HepG2 (cell line): ENCODE measurements around the gene MUC13. TPM values are rescaled to one million over a fixed set of nuclear protein-coding genes. Genes with fewer than 3 reads are reported as not detected.
A peak's percentile ranks its signal among the peaks of the same experiment; 100 is the strongest.

Experiments used
- ARID2 ChIP-seq: sonication (generic); formaldehyde crosslinking; IDR thresholded peaks from 2 replicates; pipeline ENCODE4 v1.8.1; 2022; ENCODE audit warnings: mild to moderate bottlenecking, missing genetic modification reagents, borderline replicate concordance
- CHD2 ChIP-seq: IDR thresholded peaks from 2 replicates; pipeline ENCODE4 v1.6.1; 2011; ENCODE audit warnings: low read depth, low read length, improper control_type of control experiment
- ETV5 ChIP-seq: IDR thresholded peaks from 2 replicates; pipeline ENCODE4 v1.6.1; 2018; ENCODE audit warnings: missing biosample characterization, missing genetic modification reagents, inconsistent platforms, borderline replicate concordance
- FOXJ3 ChIP-seq: sonication (generic); formaldehyde crosslinking; IDR thresholded peaks from 2 replicates; pipeline ENCODE4 v1.4.0; 2020; ENCODE audit warnings: missing genetic modification reagents, mild to moderate bottlenecking, borderline replicate concordance
- KDM5B ChIP-seq: sonication (generic); formaldehyde crosslinking; IDR thresholded peaks from 2 replicates; pipeline ENCODE4 v1.4.0; 2020; ENCODE audit warnings: missing genetic modification reagents, mild to moderate bottlenecking, borderline replicate concordance
- PRDM15 ChIP-seq: sonication (generic); formaldehyde crosslinking; IDR thresholded peaks from 2 replicates; pipeline ENCODE4 v1.4.0; 2020; ENCODE audit warnings: missing genetic modification reagents
- SMC3 ChIP-seq: IDR thresholded peaks from 2 replicates; pipeline ENCODE4 v1.6.1; 2011; ENCODE audit warnings: low read length, improper control_type of control experiment
- SRSF1 ChIP-seq: fragments of 200-400 bp; formaldehyde crosslinking; optimal IDR thresholded peaks from 2 replicates; pipeline ENCODE3; 2017; ENCODE audit warnings: mild to moderate bottlenecking, low read depth, low read length, moderate library complexity
- TRAFD1 ChIP-seq: sonication (generic); formaldehyde crosslinking; IDR thresholded peaks from 2 replicates; pipeline ENCODE4 v1.5.1; 2020; ENCODE audit warnings: missing genetic modification reagents, mild to moderate bottlenecking, borderline replicate concordance
- ZBTB3 ChIP-seq: sonication (generic); formaldehyde crosslinking; IDR thresholded peaks from 2 replicates; pipeline ENCODE4 v1.4.0; 2020; ENCODE audit warnings: low read depth, mild to moderate bottlenecking, moderate library complexity, missing genetic modification reagents, borderline replicate concordance
- ZNF234 ChIP-seq: sonication (generic); formaldehyde crosslinking; conservative IDR thresholded peaks from 2 replicates; pipeline ENCODE4 v1.5.1; 2020; ENCODE audit warnings: mild to moderate bottlenecking, missing genetic modification reagents
- ZNF256 ChIP-seq: sonication (generic); formaldehyde crosslinking; conservative IDR thresholded peaks from 2 replicates; pipeline ENCODE4 v1.4.0; 2020; ENCODE audit warnings: missing genetic modification reagents
- ZNF510 ChIP-seq: sonication (generic); formaldehyde crosslinking; IDR thresholded peaks from 2 replicates; pipeline ENCODE4 v1.4.0; 2020; ENCODE audit warnings: low read depth, mild to moderate bottlenecking, missing genetic modification reagents
- ZNF556 ChIP-seq: sonication (generic); formaldehyde crosslinking; IDR thresholded peaks from 2 replicates; pipeline ENCODE4 v1.4.0; 2020; ENCODE audit warnings: mild to moderate bottlenecking, missing genetic modification reagents, borderline replicate concordance
- ZNF615 ChIP-seq: sonication (generic); formaldehyde crosslinking; IDR thresholded peaks from 2 replicates; pipeline ENCODE4 v1.5.0; 2020; ENCODE audit warnings: mild to moderate bottlenecking, missing genetic modification reagents, borderline replicate concordance
- polyA plus RNA-seq, 8 experiments: library from polyadenylated mRNA; depleted of rRNA in 3 of 8; stranded (reverse) in 7 of 8; unstranded in 1 of 8; fragments of >200 nt; fragmentation: Illumina TruSeq in 4 of 8; extraction: Trizol in 4 of 8; gene quantifications; 2 replicates each; pipeline versions ENCODE4 v1.2.1 to v1.2.3, GENCODE V29; 2011 to 2016; ENCODE audit warnings: low read depth in 4 of 8, missing spikeins in 1 of 8, mixed read lengths in 1 of 8; ENCODE audit not compliant: insufficient read depth in 1 of 8
- total RNA-seq, 5 experiments: library from RNA; depleted of rRNA; stranded (reverse); fragments of >200 nt; fragmentation: Illumina TruSeq; extraction: Trizol; gene quantifications; 2 replicates each; pipeline ENCODE4 v1.2.3, GENCODE V29; 2016; ENCODE audit warnings: low read depth in 1 of 5
- TF ChIP-seq, protein P1 (sequence below): sonication (generic); formaldehyde crosslinking; IDR thresholded peaks from 2 replicates; pipeline ENCODE4 v1.4.0; 2020; ENCODE audit warnings: missing genetic modification reagents, borderline replicate concordance

MUC13 gene
- total and polyA plus RNA-seq, 2 of the 13 experiments (the other 11 are each of a cell fraction or from before 2014, with no cell fraction given) = 0.04 to 1.2 TPM

- TF ChIP-seq ZNF256 (CRISPR knock-in tag) (no peak), SMC3 (no peak), TRAFD1 (CRISPR knock-in tag) (no peak), ZBTB3 (CRISPR knock-in tag) (no peak), ZNF615 (CRISPR knock-in tag) (no peak), CHD2 (no peak; the same call in 1 of the 2 replicates), FOXJ3 (CRISPR knock-in tag) (no peak), KDM5B (CRISPR knock-in tag) (no peak; the same call in 1 of the 2 replicates), ETV5 (peak; percentile 67; the same call in 1 of the 2 replicates), ARID2 (CRISPR knock-in tag) (no peak), PRDM15 (CRISPR knock-in tag) (no peak), ZNF556 (CRISPR knock-in tag) (no peak), ZNF234 (CRISPR knock-in tag) (no peak), SRSF1 (no peak), ZNF510 (CRISPR knock-in tag) (no peak)
- TF ChIP-seq, protein P1, sequence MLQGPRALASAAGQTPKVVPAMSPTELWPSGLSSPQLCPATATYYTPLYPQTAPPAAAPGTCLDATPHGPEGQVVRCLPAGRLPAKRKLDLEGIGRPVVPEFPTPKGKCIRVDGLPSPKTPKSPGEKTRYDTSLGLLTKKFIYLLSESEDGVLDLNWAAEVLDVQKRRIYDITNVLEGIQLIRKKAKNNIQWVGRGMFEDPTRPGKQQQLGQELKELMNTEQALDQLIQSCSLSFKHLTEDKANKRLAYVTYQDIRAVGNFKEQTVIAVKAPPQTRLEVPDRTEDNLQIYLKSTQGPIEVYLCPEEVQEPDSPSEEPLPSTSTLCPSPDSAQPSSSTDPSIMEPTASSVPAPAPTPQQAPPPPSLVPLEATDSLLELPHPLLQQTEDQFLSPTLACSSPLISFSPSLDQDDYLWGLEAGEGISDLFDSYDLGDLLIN (CRISPR knock-in tag) = no peak
Measured at GRCh38 chr3:124886168-124887056, 48.1 kb downstream of the MUC13 start (continued).
